ENCODE results near the gene DENND6B.
"Not testable (repeated sequence)": the region's sequence is repeated elsewhere in the genome, so short reads cannot be mapped to it uniquely, and the experiment has no call there.

DENND6B gene

GRCh38 chr22:50273352-50273751 is 53.5 kb downstream of the DENND6B start:
- not testable (repeated sequence) for DNase-seq (ENCODE audit: low read depth)

- DNase-seq (ENCODE audit: low read depth): no peak
Observed at GRCh38 chr22:50272044-50272802, 54.6 kb downstream of the DENND6B start.

- no peak for DNase-seq (ENCODE audit: low read depth)
Observed at GRCh38 chr22:50271519-50271970, 55.3 kb downstream of the DENND6B start.

GRCh38 chr22:50270666-50271394 is 56.0 kb downstream of the DENND6B start:
- no peak for DNase-seq (ENCODE audit: low read depth)

- DNase-seq (ENCODE audit: low read depth): no peak
Observed at GRCh38 chr22:50269970-50270665, 56.7 kb downstream of the DENND6B start, which contains the start of gene MAPK11. TSS of gene MAPK11 (minus strand) at chr22:50270380. CDS start at chr22:50270292, 88 bp downstream.

GRCh38 chr22:50269573-50269969 is 57.2 kb downstream of the DENND6B start:
- DNase-seq (ENCODE audit: low read depth): no peak

DNA sequence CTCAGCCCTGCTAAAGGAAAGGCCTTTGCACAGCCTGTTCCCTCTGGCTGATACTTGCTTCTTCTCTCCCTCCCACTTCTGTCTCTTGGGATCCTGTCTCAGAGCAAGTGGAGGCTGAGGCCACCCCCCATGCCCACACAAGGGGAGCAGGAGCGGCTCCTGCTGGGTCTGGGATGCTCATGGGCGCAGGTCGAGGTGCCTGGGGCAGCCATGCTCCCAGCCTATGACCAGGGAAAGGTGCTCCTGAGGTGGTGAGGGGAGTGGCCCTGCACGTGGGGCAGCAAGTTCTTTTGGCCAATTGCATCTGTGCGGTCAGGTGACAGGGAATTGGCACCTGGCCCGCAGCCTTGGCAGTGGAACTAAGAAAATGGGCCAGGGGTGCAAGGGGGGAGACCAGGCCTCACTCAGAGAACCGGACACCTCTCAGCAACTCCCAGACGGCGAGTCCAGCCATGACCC is 58.1 kb downstream of the DENND6B start:
- no peak for DNase-seq (ENCODE audit: low read depth)

DNA sequence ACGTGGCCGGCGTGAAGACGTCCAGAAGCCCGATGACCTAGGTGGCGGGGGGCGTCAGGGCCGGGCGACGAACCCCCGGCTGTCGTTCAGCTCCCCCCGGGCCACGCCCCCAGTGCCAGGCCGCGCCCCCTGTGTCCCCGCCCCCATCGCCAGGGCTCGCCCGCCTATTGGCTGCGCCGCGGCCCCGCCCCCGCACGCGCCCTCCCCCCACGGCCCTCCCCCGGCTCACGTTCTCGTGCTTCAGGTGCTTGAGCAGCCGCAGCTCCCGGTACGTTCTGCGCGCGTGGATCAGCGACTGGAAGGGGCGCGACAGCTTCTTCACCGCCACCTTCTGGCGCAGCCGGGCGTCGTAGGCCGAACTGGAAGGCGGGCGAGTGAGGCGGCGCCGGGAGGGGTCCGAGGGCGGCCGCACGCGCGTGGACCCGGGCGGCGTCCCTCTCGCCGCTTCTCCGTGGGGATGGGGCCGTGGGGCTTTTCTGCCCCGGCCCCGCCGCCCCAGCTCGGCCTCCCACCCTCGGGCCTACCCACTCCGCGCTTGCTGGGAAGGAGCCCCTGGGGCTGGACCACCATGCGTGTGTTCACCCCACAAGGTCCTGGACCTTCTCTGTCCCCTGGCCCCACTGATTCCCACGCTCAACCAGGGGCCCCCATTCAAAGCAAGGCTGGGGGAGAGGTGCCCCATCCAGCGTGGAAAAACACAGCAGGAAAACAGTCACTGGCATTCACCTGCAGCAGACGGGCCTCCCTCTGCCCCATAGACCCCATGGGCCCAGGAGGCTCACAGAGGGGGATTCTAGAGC is 59.0 kb downstream of the DENND6B start:
- DNase-seq (ENCODE audit: low read depth): no peak

DNA sequence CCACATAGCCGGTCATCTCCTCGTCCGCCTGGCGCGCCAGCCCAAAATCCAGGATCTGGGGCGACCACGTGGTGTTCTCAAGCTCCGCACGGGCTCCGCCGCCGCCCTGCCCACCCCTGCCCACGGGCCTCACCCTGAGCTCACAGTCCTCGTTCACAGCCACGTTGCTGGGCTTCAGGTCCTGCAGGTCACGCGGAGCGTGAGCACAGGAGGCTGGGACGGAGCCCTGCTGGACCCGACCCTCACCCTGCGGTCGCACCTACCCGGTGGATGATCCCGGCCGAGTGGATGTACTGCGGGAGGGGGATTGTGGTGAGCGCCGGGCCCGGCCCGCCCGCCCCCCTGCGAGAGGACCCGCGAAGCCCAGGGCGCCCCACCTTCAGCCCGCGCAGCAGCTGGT is 59.8 kb downstream of the DENND6B start:
- DNase-seq (ENCODE audit: low read depth): no peak

DNA sequence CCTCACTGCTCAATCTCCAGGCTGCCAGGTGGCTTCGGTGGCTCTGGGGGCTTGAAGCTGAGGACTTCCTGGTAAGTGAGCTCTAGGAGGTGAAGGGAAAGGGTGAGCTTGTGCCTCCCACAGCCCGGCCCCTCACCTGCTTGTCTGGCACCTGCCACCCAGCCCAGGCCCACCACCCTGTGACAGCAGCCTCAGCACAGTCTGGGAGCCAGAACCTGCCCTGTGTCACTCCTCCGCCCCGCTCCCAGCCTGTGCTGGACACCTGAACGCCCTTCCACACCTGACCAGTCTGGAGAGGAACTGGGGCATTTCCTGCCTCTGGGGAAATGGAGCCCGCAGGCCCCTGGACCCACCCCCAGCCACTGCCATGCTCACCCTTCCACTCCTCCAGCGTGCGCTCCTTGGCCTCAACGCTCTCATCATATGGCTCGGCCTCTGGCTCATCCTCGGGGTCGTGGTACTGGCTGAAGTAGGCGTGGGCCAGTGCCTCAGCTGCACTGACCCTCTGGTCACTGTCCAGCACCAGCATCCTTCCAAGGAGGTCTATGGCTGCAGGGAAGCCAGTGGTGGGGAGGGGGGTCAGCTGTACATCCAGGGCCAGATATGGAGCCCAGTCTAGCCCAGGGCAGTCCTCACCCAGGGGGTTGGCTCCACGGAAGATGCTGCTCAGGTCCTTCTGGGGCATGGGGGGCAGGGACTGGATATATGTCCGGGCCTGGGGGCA is 61.7 kb downstream of the DENND6B start:
- DNase-seq (ENCODE audit: low read depth): no peak

GRCh38 chr22:50264104-50264745 is 62.6 kb downstream of the DENND6B start:
- DNase-seq (ENCODE audit: low read depth): no peak

DNA sequence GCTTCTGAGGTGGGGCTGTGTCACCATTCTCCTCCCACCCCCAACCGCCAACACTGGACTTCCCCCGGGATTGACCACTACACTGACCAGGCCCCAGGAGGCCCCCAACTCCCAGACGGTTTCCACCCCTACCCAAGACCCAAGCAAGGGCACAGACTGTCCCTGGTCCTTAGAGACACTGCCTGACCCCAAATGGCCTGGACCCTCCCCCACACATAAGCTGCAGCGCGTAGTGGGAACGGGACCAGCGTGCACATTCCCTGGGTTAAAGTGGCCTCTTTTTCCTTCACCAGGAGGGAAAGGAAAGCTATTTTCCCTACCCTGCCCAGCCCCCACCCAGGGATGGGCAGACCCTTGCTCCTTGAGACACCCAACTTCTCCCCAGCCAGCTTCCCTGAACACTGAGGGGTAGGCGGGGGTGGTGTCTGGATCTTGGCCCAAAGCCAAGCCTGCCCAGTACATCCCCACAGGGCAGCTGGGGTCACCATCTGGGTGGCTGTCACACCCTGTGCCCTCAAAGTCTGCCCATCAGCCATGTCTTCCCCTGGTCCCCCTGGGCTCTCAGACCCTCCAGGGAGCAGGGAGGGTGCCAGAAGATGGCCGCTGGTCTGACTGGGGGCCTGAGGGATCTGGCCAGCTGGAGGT is 63.7 kb downstream of the DENND6B start:
- DNase-seq (ENCODE audit: low read depth): no peak

GRCh38 chr22:50262460-50262911 is 64.3 kb downstream of the DENND6B start:
- DNase-seq (ENCODE audit: low read depth): no peak

DNA sequence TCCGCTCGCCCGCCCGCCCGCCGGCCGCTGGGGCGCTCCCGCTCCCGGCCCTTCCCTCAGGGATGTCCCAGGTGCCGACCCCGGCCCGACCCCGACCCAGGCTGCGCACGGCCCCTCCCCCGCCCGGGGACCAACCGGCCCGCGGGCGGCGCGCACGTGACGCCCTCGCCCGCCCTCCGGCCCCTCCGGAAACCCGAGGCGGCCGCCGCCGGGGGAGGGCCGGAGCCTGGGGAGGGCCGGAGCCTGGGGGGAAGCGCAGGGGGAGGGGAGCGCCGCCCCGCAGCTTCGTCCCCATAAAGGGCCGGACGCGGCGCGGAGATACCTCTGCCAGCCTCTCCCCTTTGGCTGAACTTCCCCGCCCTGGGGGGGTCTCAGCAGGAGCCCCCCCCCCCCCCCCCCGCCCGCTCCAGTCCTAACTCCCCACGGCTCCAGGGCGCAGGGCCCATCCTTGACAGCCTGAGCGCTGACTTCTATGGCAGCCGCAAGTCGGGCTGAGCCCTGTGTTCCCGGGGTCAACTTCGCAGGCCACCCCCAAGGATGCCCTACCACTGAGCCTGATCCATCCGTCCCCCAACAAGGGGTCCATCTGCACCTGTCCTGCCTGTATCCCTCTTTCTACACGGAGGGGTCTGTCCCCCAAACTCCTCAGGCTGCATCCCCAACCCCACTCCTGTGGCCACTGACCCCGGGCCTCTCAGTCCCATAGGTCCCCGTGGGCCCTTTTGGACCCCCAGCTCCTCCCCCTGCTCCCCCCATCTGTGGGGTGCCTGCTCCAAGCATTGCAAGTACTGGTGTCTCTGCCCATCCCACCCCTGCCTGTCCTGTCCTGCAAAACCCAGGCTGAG is 65.0 kb downstream of the DENND6B start, which contains the start of gene MAPK12:
TSS of gene MAPK12 (minus strand) at position 69 of the 845 bp plus-strand sequence. CDS start 174 bp downstream, outside the sequence.
- no peak for DNase-seq (ENCODE audit: low read depth)

GRCh38 chr22:50260801-50261614 is 65.8 kb downstream of the DENND6B start:
- no peak for DNase-seq (ENCODE audit: low read depth)

- DNase-seq (ENCODE audit: low read depth): no peak
Observed at GRCh38 chr22:50260434-50260800, 66.4 kb downstream of the DENND6B start.

- DNase-seq (ENCODE audit: low read depth): no peak
Observed at GRCh38 chr22:50259302-50259701, 67.5 kb downstream of the DENND6B start.

Data from GM04504 (cell line).